SK-N-SH (cell line): ENCODE measurements around the gene ZCCHC17. TPM values are rescaled to one million over a fixed set of nuclear protein-coding genes. Genes with fewer than 3 reads are reported as not detected.

Experiments
- CTCF ChIA-PET: fragments of 300-600, 350-600 bp; formaldehyde crosslinking; extraction: SDS; loops from one replicate; lab custom pipeline; 2021; lab: Yijun Ruan, JAX
- POLR2A ChIA-PET: fragments of 350-600 bp; sonication (Branson Sonifier 250); formaldehyde crosslinking; extraction: SDS; loops from one replicate; lab custom pipeline; 2020; ENCODE audit warnings: antibody characterized with exemption, inconsistent platforms; lab: Yijun Ruan, JAX
- DNase-seq: peaks from one replicate; pipeline ENCODE4 v3.0.0; 2012
- H2AFZ ChIP-seq: fragments of 200-600 bp; sonication (generic); 2 replicates; pipeline ENCODE4 v1.8.1; 2016; ENCODE audit warnings: antibody characterized with exemption, mild to moderate bottlenecking, low read depth
- H3F3A ChIP-seq: fragments of 200-600 bp; sonication (generic); replicated peaks from 2 replicates; pipeline ENCODE3; 2016; ENCODE audit warnings: antibody characterized with exemption, mild to moderate bottlenecking; ENCODE audit not compliant: insufficient read depth
- H3K27ac ChIP-seq, 2 experiments: fragments of 200-500 bp in 1 of 2; fragments of 200-600 bp in 1 of 2; sonication (Bioruptor generic) in 1 of 2; sonication (generic), shearing (Covaris generic) in 1 of 2; 2 replicates each; pipeline versions ENCODE4 v1.5.1 to v1.6.1; 2014 to 2016; ENCODE audit warnings: low read depth in 2 of 2, inconsistent platforms in 1 of 2, low read length in 1 of 2, mild to moderate bottlenecking in 1 of 2, mixed read lengths in 1 of 2
- H3K27me3 ChIP-seq: fragments of 200-600 bp; sonication (generic), shearing (Covaris generic); 2 replicates; pipeline ENCODE4 v1.6.1; 2016; ENCODE audit warnings: mixed run types; ENCODE audit not compliant: insufficient read depth
- H3K36me3 ChIP-seq, 2 experiments: fragments of 200-500 bp in 1 of 2; fragments of 200-600 bp in 1 of 2; sonication (Bioruptor generic) in 1 of 2; sonication (generic) in 1 of 2; replicated peaks in 1 of 2; 2 replicates each; pipeline versions ENCODE3 to v1.5.1; 2014 to 2016; ENCODE audit warnings: low read length in 1 of 2, mild to moderate bottlenecking in 1 of 2; ENCODE audit not compliant: insufficient read depth in 2 of 2, control insufficient read depth in 1 of 2
- H3K4me1 ChIP-seq, 2 experiments: fragments of 200-500 bp in 1 of 2; fragments of 200-600 bp in 1 of 2; sonication (Bioruptor generic) in 1 of 2; sonication (generic), shearing (Covaris generic) in 1 of 2; 2 replicates each; pipeline versions ENCODE4 v1.5.1 to v1.6.1; 2014 to 2016; ENCODE audit warnings: low read depth in 1 of 2, low read length in 1 of 2, mixed run types in 1 of 2; ENCODE audit not compliant: insufficient read depth in 2 of 2, control insufficient read depth in 1 of 2
- H3K4me2 ChIP-seq: fragments of 200-600 bp; sonication (generic), shearing (Covaris generic); 2 replicates; pipeline ENCODE4 v1.6.1; 2017; ENCODE audit warnings: mixed run types
- H3K4me3 ChIP-seq, 2 experiments: fragments of 200-500 bp in 1 of 2; fragments of 200-600 bp in 1 of 2; sonication (Bioruptor generic) in 1 of 2; sonication (generic), shearing (Covaris generic) in 1 of 2; 2 replicates each; pipeline versions ENCODE4 v1.5.1 to v1.8.1; 2014 to 2016; ENCODE audit warnings: low read depth in 2 of 2, inconsistent platforms in 1 of 2, low read length in 1 of 2, mild to moderate bottlenecking in 1 of 2, mixed read lengths in 1 of 2, moderate library complexity in 1 of 2
- H3K79me2 ChIP-seq: fragments of 200-600 bp; sonication (generic); 2 replicates; pipeline ENCODE4 v1.8.1; 2017; ENCODE audit warnings: mild to moderate bottlenecking; ENCODE audit not compliant: insufficient read depth
- H3K9ac ChIP-seq: fragments of 200-600 bp; sonication (generic); 2 replicates; pipeline ENCODE4 v1.6.1; 2017; ENCODE audit warnings: mixed run types
- H3K9me2 ChIP-seq: fragments of 200-600 bp; sonication (generic); 2 replicates; pipeline ENCODE4 v1.6.1; 2017; ENCODE audit warnings: mixed run types
- H3K9me3 ChIP-seq: fragments of 200-600 bp; sonication (generic); 2 replicates; pipeline ENCODE4 v1.6.1; 2017; ENCODE audit warnings: mixed run types, mild to moderate bottlenecking, moderate library complexity
- H4K20me1 ChIP-seq: fragments of 200-600 bp; sonication (generic); 2 replicates; pipeline ENCODE4 v1.6.1; 2017; ENCODE audit warnings: mild to moderate bottlenecking, mixed run types; ENCODE audit not compliant: insufficient read depth
- CHD2 ChIP-seq: fragments of 150-350 bp; IDR thresholded peaks from 2 replicates; pipeline ENCODE4 v1.6.1; 2018; ENCODE audit warnings: low read length; ENCODE audit not compliant: partially characterized antibody
- ELF1 ChIP-seq: IDR thresholded peaks from 2 replicates; pipeline ENCODE4 v1.4.0; 2012
- EZH2phosphoT487 ChIP-seq: fragments of 200-600 bp; sonication (generic); IDR thresholded peaks from 2 replicates; pipeline ENCODE4 v1.6.1; 2017; ENCODE audit warnings: low read depth, mixed run types, mild to moderate bottlenecking, antibody characterized with exemption, moderate library complexity, borderline replicate concordance
- FOSL2 ChIP-seq: IDR thresholded peaks from 2 replicates; pipeline ENCODE4 v1.4.0; 2012; ENCODE audit warnings: low read depth, mild to moderate bottlenecking, moderate library complexity, borderline replicate concordance
- FOXM1 ChIP-seq: IDR thresholded peaks from 2 replicates; pipeline ENCODE4 v1.4.0; 2012; ENCODE audit warnings: low read depth, mild to moderate bottlenecking
- GABPA ChIP-seq: IDR thresholded peaks from 2 replicates; pipeline ENCODE4 v1.4.0; 2012; ENCODE audit warnings: low read depth, mild to moderate bottlenecking
- JUND ChIP-seq: IDR thresholded peaks from 2 replicates; pipeline ENCODE4 v1.4.0; 2012
- MXI1 ChIP-seq: IDR thresholded peaks from 2 replicates; pipeline ENCODE4 v1.6.1; 2012; ENCODE audit warnings: mild to moderate bottlenecking, low read depth, low read length, improper control_type of control experiment
- NFIC ChIP-seq: IDR thresholded peaks from 2 replicates; pipeline ENCODE4 v1.4.0; 2012; ENCODE audit warnings: borderline replicate concordance
- RCOR1 ChIP-seq: fragments of 150-350 bp; IDR thresholded peaks from 2 replicates; pipeline ENCODE4 v1.6.1; 2017; ENCODE audit warnings: antibody characterized with exemption, low read length
- RXRA ChIP-seq: IDR thresholded peaks from 2 replicates; pipeline ENCODE4 v1.4.0; 2012; ENCODE audit warnings: low read depth, mild to moderate bottlenecking, borderline replicate concordance
- TAF1 ChIP-seq: IDR thresholded peaks from 2 replicates; pipeline ENCODE4 v1.6.1; 2012; ENCODE audit warnings: low read depth, mild to moderate bottlenecking, low read length, moderate library complexity, borderline replicate concordance
- TCF12 ChIP-seq: IDR thresholded peaks from 2 replicates; pipeline ENCODE4 v1.4.0; 2012
- TEAD4 ChIP-seq: IDR thresholded peaks from 2 replicates; pipeline ENCODE4 v1.4.0; 2012; ENCODE audit warnings: mild to moderate bottlenecking, borderline replicate concordance; ENCODE audit not compliant: insufficient read depth
- YY1 ChIP-seq: IDR thresholded peaks from 2 replicates; pipeline ENCODE4 v1.4.0; 2012; ENCODE audit warnings: low read depth, mild to moderate bottlenecking
- WGBS: methylation state at CpG from one replicate; pipeline ENCODE4 v1.1.6; 2017; ENCODE audit warnings: low lambda C conversion rate; 5-methylcytosine and 5-hydroxymethylcytosine counted together
- polyA plus RNA-seq, 3 experiments: library from polyadenylated mRNA; depleted of rRNA; stranded (reverse); fragments of >200 nt; gene quantifications; 2 replicates each; pipeline ENCODE4 v1.2.3, GENCODE V29; 2012
- TF ChIP-seq, protein P1 (sequence below): IDR thresholded peaks from 2 replicates; pipeline ENCODE4 v1.4.0; 2012; ENCODE audit warnings: low read depth, borderline replicate concordance
- TF ChIP-seq, protein P2 (sequence below): fragments of 150-350 bp; IDR thresholded peaks from 2 replicates; pipeline ENCODE4 v1.6.1; 2017; ENCODE audit warnings: antibody characterized with exemption, low read length, low read depth, borderline replicate concordance
- TF ChIP-seq, protein P3 (sequence below): IDR thresholded peaks from 2 replicates; pipeline ENCODE4; 2012
- TF ChIP-seq, protein P4 (sequence below): fragments of 150-350 bp; IDR thresholded peaks from 2 replicates; pipeline ENCODE4 v1.6.1; 2016; ENCODE audit warnings: mild to moderate bottlenecking, low read depth, low read length

The ZCCHC17 gene
- polyA plus RNA-seq, 1 of the 3 experiments (the other 2 are of a cell fraction), result 25.8 TPM

DNA sequence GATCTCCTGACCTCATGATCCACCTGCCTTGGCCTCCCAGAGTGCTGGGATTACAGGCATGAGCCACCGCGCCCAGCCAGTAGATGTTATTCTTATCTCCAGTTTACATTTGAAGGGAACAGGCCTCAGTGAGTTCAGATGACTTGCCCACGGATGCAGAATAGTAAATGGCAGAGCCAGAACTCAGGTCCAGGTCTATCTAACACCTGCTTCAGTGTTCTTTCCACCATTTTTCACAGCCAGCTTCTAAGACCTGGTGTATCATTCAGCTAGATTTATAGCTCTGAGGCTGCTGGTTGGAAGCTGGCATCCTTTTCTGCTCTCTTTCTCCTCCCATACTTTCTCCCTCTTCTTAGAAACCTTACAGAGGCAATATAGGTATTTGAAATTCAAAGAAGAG is 65.2 kb downstream of the ZCCHC17 start:
- no peak for DNase-seq

More for the DNA sequence above, 65.2 kb downstream of the ZCCHC17 start:
- no peak overlapping the region for H3K4me3 ChIP-seq
- no peak overlapping the region for H3K4me2 ChIP-seq
- TF ChIP-seq, protein P1, sequence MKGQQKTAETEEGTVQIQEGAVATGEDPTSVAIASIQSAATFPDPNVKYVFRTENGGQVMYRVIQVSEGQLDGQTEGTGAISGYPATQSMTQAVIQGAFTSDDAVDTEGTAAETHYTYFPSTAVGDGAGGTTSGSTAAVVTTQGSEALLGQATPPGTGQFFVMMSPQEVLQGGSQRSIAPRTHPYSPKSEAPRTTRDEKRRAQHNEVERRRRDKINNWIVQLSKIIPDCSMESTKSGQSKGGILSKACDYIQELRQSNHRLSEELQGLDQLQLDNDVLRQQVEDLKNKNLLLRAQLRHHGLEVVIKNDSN, result no peak
- TF ChIP-seq EZH2phosphoT487 (no peak), TAF1 (no peak), CHD2 (no peak), TEAD4 (no peak), RXRA (no peak), JUND (no peak), FOXM1 (no peak), RCOR1 (no peak), YY1 (no peak), GABPA (no peak), MXI1 (no peak), TCF12 (no peak), NFIC (no peak), ELF1 (no peak), FOSL2 (no peak)
- TF ChIP-seq, protein P2, sequence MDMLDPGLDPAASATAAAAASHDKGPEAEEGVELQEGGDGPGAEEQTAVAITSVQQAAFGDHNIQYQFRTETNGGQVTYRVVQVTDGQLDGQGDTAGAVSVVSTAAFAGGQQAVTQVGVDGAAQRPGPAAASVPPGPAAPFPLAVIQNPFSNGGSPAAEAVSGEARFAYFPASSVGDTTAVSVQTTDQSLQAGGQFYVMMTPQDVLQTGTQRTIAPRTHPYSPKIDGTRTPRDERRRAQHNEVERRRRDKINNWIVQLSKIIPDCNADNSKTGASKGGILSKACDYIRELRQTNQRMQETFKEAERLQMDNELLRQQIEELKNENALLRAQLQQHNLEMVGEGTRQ, result no peak
- TF ChIP-seq, protein P3, sequence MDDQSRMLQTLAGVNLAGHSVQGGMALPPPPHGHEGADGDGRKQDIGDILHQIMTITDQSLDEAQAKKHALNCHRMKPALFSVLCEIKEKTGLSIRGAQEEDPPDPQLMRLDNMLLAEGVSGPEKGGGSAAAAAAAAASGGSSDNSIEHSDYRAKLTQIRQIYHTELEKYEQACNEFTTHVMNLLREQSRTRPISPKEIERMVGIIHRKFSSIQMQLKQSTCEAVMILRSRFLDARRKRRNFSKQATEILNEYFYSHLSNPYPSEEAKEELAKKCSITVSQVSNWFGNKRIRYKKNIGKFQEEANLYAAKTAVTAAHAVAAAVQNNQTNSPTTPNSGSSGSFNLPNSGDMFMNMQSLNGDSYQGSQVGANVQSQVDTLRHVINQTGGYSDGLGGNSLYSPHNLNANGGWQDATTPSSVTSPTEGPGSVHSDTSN, result no peak
- TF ChIP-seq, protein P4, sequence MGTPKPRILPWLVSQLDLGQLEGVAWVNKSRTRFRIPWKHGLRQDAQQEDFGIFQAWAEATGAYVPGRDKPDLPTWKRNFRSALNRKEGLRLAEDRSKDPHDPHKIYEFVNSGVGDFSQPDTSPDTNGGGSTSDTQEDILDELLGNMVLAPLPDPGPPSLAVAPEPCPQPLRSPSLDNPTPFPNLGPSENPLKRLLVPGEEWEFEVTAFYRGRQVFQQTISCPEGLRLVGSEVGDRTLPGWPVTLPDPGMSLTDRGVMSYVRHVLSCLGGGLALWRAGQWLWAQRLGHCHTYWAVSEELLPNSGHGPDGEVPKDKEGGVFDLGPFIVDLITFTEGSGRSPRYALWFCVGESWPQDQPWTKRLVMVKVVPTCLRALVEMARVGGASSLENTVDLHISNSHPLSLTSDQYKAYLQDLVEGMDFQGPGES, result no peak
- H3K79me2 ChIP-seq, result no peaks in the 10 kb centered on the region
- no peaks in the 10 kb centered on the region for H4K20me1 ChIP-seq
- WGBS, result 100% methylated on average over 3 of the region's 3 CpGs
- H3K9ac ChIP-seq, result no peak overlapping the region
- no peaks in the 10 kb centered on the region for H3K27me3 ChIP-seq
- no peaks in the 10 kb centered on the region for H3F3A ChIP-seq
- H3K27ac ChIP-seq, result no peak overlapping the region
- ChIA-PET CTCF (interaction anchor here (0.7 to 2.4 kb wide), 2 partner anchors 33 to 187 kb away, joined by 3 to 8 read pairs; no protein-coding TSS in a partner anchor), POLR2A (no interaction called here)
- peaks cover 0 to 21% of the 10 kb centered on the region in 2 experiments for H3K36me3 ChIP-seq
- H3K9me2 ChIP-seq, result no peaks in the 10 kb centered on the region
- no peaks in the 10 kb centered on the region for H3K9me3 ChIP-seq
- no peaks in the 10 kb centered on the region for H3K4me1 ChIP-seq
- no peak overlapping the region for H2AFZ ChIP-seq
